ENCODE measurements around the gene ALCAM.
A peak's percentile ranks its signal among the peaks of the same experiment; 100 is the strongest.

The ALCAM gene

GRCh38 chr3:105366326-105367062 lies at the start of gene ALCAM:
TSS of gene ALCAM (plus strand) at chr3:105366909.
- Mint-ChIP-seq H3K9me3 (no peaks in the 10 kb centered on the region), H3K36me3 (ENCODE audit: low read depth) (no peaks in the 10 kb centered on the region), H3K27me3 (peaks cover 23% of the 10 kb centered on the region), H3K4me1 (peaks cover 60% of the 10 kb centered on the region), H3K4me3 (peak within 1 kb of the TSS; percentile 92), H3K27ac (peak within 1 kb of the TSS; percentile 100)
- ATAC-seq (peak; percentile 66), DNase-seq (peak; percentile 85)

GRCh38 chr3:105317841-105318240 lies 48.9 kb upstream of the ALCAM start:
- Mint-ChIP-seq H3K4me3 (no peak overlapping the region), H3K9me3 (no peaks in the 10 kb centered on the region), H3K27me3 (peaks cover 1% of the 10 kb centered on the region), H3K27ac (no peak overlapping the region), H3K36me3 (ENCODE audit: low read depth) (no peaks in the 10 kb centered on the region), H3K4me1 (peaks cover under 1% of the 10 kb centered on the region)
- ATAC-seq, result no peak
- no peak for DNase-seq

GRCh38 chr3:105322570-105323273 lies 44.0 kb upstream of the ALCAM start:
- peaks cover 5% of the 10 kb centered on the region for H3K4me1 Mint-ChIP-seq
- no peaks in the 10 kb centered on the region for H3K27me3 Mint-ChIP-seq
- no peak overlapping the region for H3K4me3 Mint-ChIP-seq
- no peaks in the 10 kb centered on the region for H3K9me3 Mint-ChIP-seq
- H3K27ac Mint-ChIP-seq, result peak overlapping the region; percentile 60
- ATAC-seq (peak; percentile 40), DNase-seq (no peak)
- H3K36me3 Mint-ChIP-seq (ENCODE audit: low read depth), result no peaks in the 10 kb centered on the region

GRCh38 chr3:105323274-105323599 lies 43.5 kb upstream of the ALCAM start:
- H3K4me3 Mint-ChIP-seq, result no peak overlapping the region
- H3K4me1 Mint-ChIP-seq, result peaks cover 5% of the 10 kb centered on the region
- no peaks in the 10 kb centered on the region for H3K27me3 Mint-ChIP-seq
- DNase-seq, result no peak
- H3K27ac Mint-ChIP-seq, result no peak overlapping the region
- H3K9me3 Mint-ChIP-seq, result no peaks in the 10 kb centered on the region
- H3K36me3 Mint-ChIP-seq (ENCODE audit: low read depth), result no peaks in the 10 kb centered on the region
- ATAC-seq, result no peak

- H3K27ac Mint-ChIP-seq, result no peak overlapping the region
- peaks cover 5% of the 10 kb centered on the region for H3K4me1 Mint-ChIP-seq
- H3K4me3 Mint-ChIP-seq, result no peak overlapping the region
- no peaks in the 10 kb centered on the region for H3K36me3 Mint-ChIP-seq (ENCODE audit: low read depth)
- ATAC-seq, result no peak
- no peaks in the 10 kb centered on the region for H3K9me3 Mint-ChIP-seq
- DNase-seq, result no peak
- H3K27me3 Mint-ChIP-seq, result no peaks in the 10 kb centered on the region
Observed at GRCh38 chr3:105324951-105325350, 41.8 kb upstream of the ALCAM start.

- Mint-ChIP-seq H3K36me3 (ENCODE audit: low read depth) (no peaks in the 10 kb centered on the region), H3K4me3 (no peak overlapping the region), H3K9me3 (no peaks in the 10 kb centered on the region), H3K4me1 (peaks cover 5% of the 10 kb centered on the region), H3K27me3 (peaks cover 6% of the 10 kb centered on the region), H3K27ac (no peak overlapping the region)
- DNase-seq, result no peak
- no peak for ATAC-seq
Observed at GRCh38 chr3:105327662-105328337, 38.9 kb upstream of the ALCAM start.

GRCh38 chr3:105328338-105328730 lies 38.4 kb upstream of the ALCAM start:
- no peaks in the 10 kb centered on the region for H3K4me1 Mint-ChIP-seq
- DNase-seq (no peak), ATAC-seq (no peak)
- peaks cover 4% of the 10 kb centered on the region for H3K9me3 Mint-ChIP-seq
- peaks cover 10% of the 10 kb centered on the region for H3K27me3 Mint-ChIP-seq
- H3K27ac Mint-ChIP-seq, result no peak overlapping the region
- no peak overlapping the region for H3K4me3 Mint-ChIP-seq
- H3K36me3 Mint-ChIP-seq (ENCODE audit: low read depth), result no peaks in the 10 kb centered on the region

GRCh38 chr3:105332961-105333360 lies 33.7 kb upstream of the ALCAM start:
- Mint-ChIP-seq H3K4me1 (peaks cover 6% of the 10 kb centered on the region), H3K9me3 (peaks cover 4% of the 10 kb centered on the region), H3K36me3 (ENCODE audit: low read depth) (no peaks in the 10 kb centered on the region), H3K27ac (no peak overlapping the region), H3K4me3 (no peak overlapping the region), H3K27me3 (peaks cover 15% of the 10 kb centered on the region)
- no peak for DNase-seq
- no peak for ATAC-seq

GRCh38 chr3:105334138-105334882 lies 32.4 kb upstream of the ALCAM start:
- Mint-ChIP-seq H3K9me3 (peaks cover 4% of the 10 kb centered on the region), H3K27me3 (peaks cover 15% of the 10 kb centered on the region), H3K4me3 (no peak overlapping the region), H3K27ac (no peak overlapping the region), H3K4me1 (peaks cover 6% of the 10 kb centered on the region), H3K36me3 (ENCODE audit: low read depth) (no peaks in the 10 kb centered on the region)
- DNase-seq, result no peak
- no peak for ATAC-seq

- ATAC-seq (no peak), DNase-seq (no peak)
- Mint-ChIP-seq H3K4me3 (no peak overlapping the region), H3K27ac (no peak overlapping the region), H3K27me3 (peaks cover 9% of the 10 kb centered on the region), H3K4me1 (no peaks in the 10 kb centered on the region), H3K9me3 (no peaks in the 10 kb centered on the region), H3K36me3 (ENCODE audit: low read depth) (no peaks in the 10 kb centered on the region)
Observed at GRCh38 chr3:105339946-105340345, 26.8 kb upstream of the ALCAM start.

- H3K27me3 Mint-ChIP-seq, result peaks cover 8% of the 10 kb centered on the region
- ATAC-seq, result no peak
- no peaks in the 10 kb centered on the region for H3K36me3 Mint-ChIP-seq (ENCODE audit: low read depth)
- no peak overlapping the region for H3K4me3 Mint-ChIP-seq
- no peaks in the 10 kb centered on the region for H3K9me3 Mint-ChIP-seq
- DNase-seq, result no peak
- H3K27ac Mint-ChIP-seq, result no peak overlapping the region
- no peaks in the 10 kb centered on the region for H3K4me1 Mint-ChIP-seq
Observed at GRCh38 chr3:105343991-105344390, 22.7 kb upstream of the ALCAM start.

GRCh38 chr3:105345156-105345555 lies 21.6 kb upstream of the ALCAM start:
- no peaks in the 10 kb centered on the region for H3K9me3 Mint-ChIP-seq
- no peaks in the 10 kb centered on the region for H3K36me3 Mint-ChIP-seq (ENCODE audit: low read depth)
- no peak for DNase-seq
- peaks cover 4% of the 10 kb centered on the region for H3K27me3 Mint-ChIP-seq
- no peaks in the 10 kb centered on the region for H3K4me1 Mint-ChIP-seq
- no peak for ATAC-seq
- no peak overlapping the region for H3K4me3 Mint-ChIP-seq
- no peak overlapping the region for H3K27ac Mint-ChIP-seq

GRCh38 chr3:105347625-105348302 lies 18.9 kb upstream of the ALCAM start:
- Mint-ChIP-seq H3K9me3 (no peaks in the 10 kb centered on the region), H3K4me1 (no peaks in the 10 kb centered on the region), H3K27me3 (peaks cover 11% of the 10 kb centered on the region), H3K4me3 (no peak overlapping the region), H3K36me3 (ENCODE audit: low read depth) (no peaks in the 10 kb centered on the region), H3K27ac (no peak overlapping the region)
- DNase-seq (no peak), ATAC-seq (no peak)

- Mint-ChIP-seq H3K4me1 (no peaks in the 10 kb centered on the region), H3K27me3 (peaks cover 13% of the 10 kb centered on the region), H3K27ac (no peak overlapping the region), H3K36me3 (ENCODE audit: low read depth) (no peaks in the 10 kb centered on the region), H3K4me3 (no peak overlapping the region), H3K9me3 (no peaks in the 10 kb centered on the region)
- DNase-seq, result no peak
- ATAC-seq, result no peak
Observed at GRCh38 chr3:105348307-105348706, 18.4 kb upstream of the ALCAM start.

Data from activated naive CD8-positive, alpha-beta T cell treated with anti-CD3 and anti-CD28 coated beads, Interleukin-2, amount 50 U/mL, for 24 hours (primary cell).